ENCODE measurements around the gene ITM2B.

Gene ITM2B

DNA sequence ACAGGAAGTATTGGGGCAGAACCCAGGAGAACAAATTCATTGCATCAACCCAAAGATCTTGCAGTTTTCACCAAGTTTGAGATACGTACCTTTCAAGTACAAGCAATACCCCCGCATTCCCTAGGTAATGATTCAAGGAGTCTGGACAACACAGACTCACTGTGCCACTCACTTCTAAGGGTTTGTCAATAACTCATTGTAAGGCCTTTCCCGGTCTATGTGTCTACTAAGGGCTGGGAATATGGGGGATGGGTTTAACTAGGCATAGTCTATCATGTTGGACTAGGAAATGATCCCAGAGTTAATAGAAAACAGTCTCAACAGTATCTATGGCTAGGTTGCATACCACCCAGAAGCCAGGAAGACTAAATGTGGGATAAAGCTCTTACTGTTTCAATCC is 8.3 kb upstream of the ITM2B start:
- TF ChIP-seq, protein P1, sequence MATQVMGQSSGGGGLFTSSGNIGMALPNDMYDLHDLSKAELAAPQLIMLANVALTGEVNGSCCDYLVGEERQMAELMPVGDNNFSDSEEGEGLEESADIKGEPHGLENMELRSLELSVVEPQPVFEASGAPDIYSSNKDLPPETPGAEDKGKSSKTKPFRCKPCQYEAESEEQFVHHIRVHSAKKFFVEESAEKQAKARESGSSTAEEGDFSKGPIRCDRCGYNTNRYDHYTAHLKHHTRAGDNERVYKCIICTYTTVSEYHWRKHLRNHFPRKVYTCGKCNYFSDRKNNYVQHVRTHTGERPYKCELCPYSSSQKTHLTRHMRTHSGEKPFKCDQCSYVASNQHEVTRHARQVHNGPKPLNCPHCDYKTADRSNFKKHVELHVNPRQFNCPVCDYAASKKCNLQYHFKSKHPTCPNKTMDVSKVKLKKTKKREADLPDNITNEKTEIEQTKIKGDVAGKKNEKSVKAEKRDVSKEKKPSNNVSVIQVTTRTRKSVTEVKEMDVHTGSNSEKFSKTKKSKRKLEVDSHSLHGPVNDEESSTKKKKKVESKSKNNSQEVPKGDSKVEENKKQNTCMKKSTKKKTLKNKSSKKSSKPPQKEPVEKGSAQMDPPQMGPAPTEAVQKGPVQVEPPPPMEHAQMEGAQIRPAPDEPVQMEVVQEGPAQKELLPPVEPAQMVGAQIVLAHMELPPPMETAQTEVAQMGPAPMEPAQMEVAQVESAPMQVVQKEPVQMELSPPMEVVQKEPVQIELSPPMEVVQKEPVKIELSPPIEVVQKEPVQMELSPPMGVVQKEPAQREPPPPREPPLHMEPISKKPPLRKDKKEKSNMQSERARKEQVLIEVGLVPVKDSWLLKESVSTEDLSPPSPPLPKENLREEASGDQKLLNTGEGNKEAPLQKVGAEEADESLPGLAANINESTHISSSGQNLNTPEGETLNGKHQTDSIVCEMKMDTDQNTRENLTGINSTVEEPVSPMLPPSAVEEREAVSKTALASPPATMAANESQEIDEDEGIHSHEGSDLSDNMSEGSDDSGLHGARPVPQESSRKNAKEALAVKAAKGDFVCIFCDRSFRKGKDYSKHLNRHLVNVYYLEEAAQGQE (IDR thresholded peaks at IDR 0.05; ENCODE audit: insufficient replicate concordance, low read depth): no peak
- TF ChIP-seq POLR2AphosphoS5 (IDR thresholded peaks at IDR 0.05; ENCODE audit: low read depth): no peak
- TF ChIP-seq SPI1 (IDR thresholded peaks at IDR 0.05; ENCODE audit: borderline replicate concordance, low read depth): no peak
- TF ChIP-seq, protein P2, sequence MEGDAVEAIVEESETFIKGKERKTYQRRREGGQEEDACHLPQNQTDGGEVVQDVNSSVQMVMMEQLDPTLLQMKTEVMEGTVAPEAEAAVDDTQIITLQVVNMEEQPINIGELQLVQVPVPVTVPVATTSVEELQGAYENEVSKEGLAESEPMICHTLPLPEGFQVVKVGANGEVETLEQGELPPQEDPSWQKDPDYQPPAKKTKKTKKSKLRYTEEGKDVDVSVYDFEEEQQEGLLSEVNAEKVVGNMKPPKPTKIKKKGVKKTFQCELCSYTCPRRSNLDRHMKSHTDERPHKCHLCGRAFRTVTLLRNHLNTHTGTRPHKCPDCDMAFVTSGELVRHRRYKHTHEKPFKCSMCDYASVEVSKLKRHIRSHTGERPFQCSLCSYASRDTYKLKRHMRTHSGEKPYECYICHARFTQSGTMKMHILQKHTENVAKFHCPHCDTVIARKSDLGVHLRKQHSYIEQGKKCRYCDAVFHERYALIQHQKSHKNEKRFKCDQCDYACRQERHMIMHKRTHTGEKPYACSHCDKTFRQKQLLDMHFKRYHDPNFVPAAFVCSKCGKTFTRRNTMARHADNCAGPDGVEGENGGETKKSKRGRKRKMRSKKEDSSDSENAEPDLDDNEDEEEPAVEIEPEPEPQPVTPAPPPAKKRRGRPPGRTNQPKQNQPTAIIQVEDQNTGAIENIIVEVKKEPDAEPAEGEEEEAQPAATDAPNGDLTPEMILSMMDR (IDR thresholded peaks at IDR 0.05; ENCODE audit: insufficient read depth, low read length): no peak
- TF ChIP-seq GABPA (IDR thresholded peaks at IDR 0.05; ENCODE audit: low read depth): no peak
- no peak overlapping the region for H3K4me3 ChIP-seq (replicated peaks; ENCODE audit: insufficient read depth, low read length)

DNA sequence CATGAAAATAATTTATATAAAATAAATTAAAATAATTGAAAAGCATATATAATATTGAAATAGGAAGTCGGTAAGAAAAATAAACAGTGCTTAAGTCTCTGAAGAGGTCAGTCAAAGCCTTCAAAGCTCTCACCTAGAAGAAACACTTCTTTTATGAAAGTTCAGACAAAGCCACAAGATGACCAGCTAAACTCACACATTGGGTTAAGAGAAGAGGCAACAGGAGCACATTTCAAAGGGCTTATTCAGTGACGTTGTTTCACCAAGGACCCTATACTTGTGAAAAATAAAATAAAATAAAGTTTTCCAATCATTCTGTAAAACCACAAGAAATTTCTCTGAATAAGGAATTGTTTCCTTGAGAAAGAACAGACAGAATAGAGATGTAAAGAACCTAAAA is 2.5 kb upstream of the ITM2B start:
- H3K27me3 ChIP-seq (ENCODE audit: insufficient read depth, poor library complexity, severe bottlenecking): no peaks in the 10 kb centered on the region
- TF ChIP-seq, protein P2 (IDR thresholded peaks at IDR 0.05; ENCODE audit: insufficient read depth, low read length): no peak
- TF ChIP-seq, protein P1 (IDR thresholded peaks at IDR 0.05; ENCODE audit: insufficient replicate concordance, low read depth): no peak
- no peak for TF ChIP-seq SPI1 (IDR thresholded peaks at IDR 0.05; ENCODE audit: borderline replicate concordance, low read depth)
- no peak for TF ChIP-seq POLR2AphosphoS5 (IDR thresholded peaks at IDR 0.05; ENCODE audit: low read depth)
- DNase-seq (ENCODE audit: low read depth in 1 of 2, low spot score in 1 of 2): no peak
- no peak overlapping the region for H3K4me3 ChIP-seq (replicated peaks; ENCODE audit: insufficient read depth, low read length)
- H3K27ac ChIP-seq (replicated peaks): no peak overlapping the region

More for the DNA sequence above, 8.3 kb upstream of the ITM2B start:
- H3K27ac ChIP-seq (replicated peaks): no peak overlapping the region
- no peak for DNase-seq (ENCODE audit: low read depth in 1 of 2, low spot score in 1 of 2)
- no peaks in the 10 kb centered on the region for H3K27me3 ChIP-seq (ENCODE audit: insufficient read depth, poor library complexity, severe bottlenecking)

DNA sequence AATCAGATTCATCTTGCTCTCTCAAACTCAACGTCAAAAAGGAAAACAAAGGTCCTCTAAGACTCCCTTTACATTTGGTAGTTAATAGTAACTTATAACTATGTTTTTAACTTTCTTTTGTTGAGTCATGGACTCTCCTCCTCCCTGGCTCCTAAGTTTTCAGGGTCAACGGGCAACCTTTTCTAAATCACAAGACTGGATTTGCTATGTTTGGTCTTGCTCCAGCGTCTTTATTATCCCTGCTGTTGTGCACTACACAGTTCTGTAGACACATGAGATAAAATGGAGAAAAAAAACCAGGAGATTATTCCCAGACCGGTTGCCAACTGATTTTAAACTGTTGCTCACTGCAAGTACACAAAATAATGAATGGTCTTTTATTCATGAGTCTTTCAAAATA is 1.9 kb upstream of the ITM2B start:
- H3K27ac ChIP-seq (replicated peaks): no peak overlapping the region
- no peak for DNase-seq (ENCODE audit: low read depth in 1 of 2, low spot score in 1 of 2)
- H3K27me3 ChIP-seq (ENCODE audit: insufficient read depth, poor library complexity, severe bottlenecking): no peaks in the 10 kb centered on the region
- no peak overlapping the region for H3K4me3 ChIP-seq (replicated peaks; ENCODE audit: insufficient read depth, low read length)
- TF ChIP-seq, protein P2 (IDR thresholded peaks at IDR 0.05; ENCODE audit: insufficient read depth, low read length): no peak
- TF ChIP-seq GABPA (IDR thresholded peaks at IDR 0.05; ENCODE audit: low read depth): no peak
- TF ChIP-seq POLR2AphosphoS5 (IDR thresholded peaks at IDR 0.05; ENCODE audit: low read depth): no peak
- TF ChIP-seq, protein P1 (IDR thresholded peaks at IDR 0.05; ENCODE audit: insufficient replicate concordance, low read depth): no peak
- no peak for TF ChIP-seq SPI1 (IDR thresholded peaks at IDR 0.05; ENCODE audit: borderline replicate concordance, low read depth)

Measured in HL-60 (cell line).